Hepatocyte (in vitro differentiated cells): ENCODE results near the gene PSMD2. TPM values are rescaled to one million over a fixed set of nuclear protein-coding genes. Genes with fewer than 3 reads are reported as not detected.

Source experiments
- DNase-seq: peaks from one replicate; pipeline ENCODE4 v3.0.0-alpha.2; 2016; ENCODE audit warnings: low spot score
- H2AFZ ChIP-seq: fragments of 200-600 bp; sonication (generic); 2 replicates; pipeline ENCODE4 v1.6.0; 2016; ENCODE audit warnings: antibody characterized with exemption, mild to moderate bottlenecking
- H3K27ac ChIP-seq: fragments of 200-600 bp; sonication (generic); 2 replicates; pipeline ENCODE4 v1.5.1; 2016; ENCODE audit warnings: mild to moderate bottlenecking
- H3K27me3 ChIP-seq: fragments of 200-600 bp; sonication (generic); 2 replicates; pipeline ENCODE4 v1.6.1; 2016
- H3K36me3 ChIP-seq: fragments of 200-600 bp; sonication (generic); replicated peaks from 2 replicates; pipeline ENCODE4 v1.5.1; 2016; ENCODE audit warnings: low read depth; ENCODE audit not compliant: insufficient read depth
- H3K4me1 ChIP-seq: fragments of 200-600 bp; sonication (generic); 2 replicates; pipeline ENCODE4 v1.5.1; 2016; ENCODE audit warnings: mild to moderate bottlenecking, moderate library complexity; ENCODE audit not compliant: insufficient read depth
- H3K4me2 ChIP-seq: fragments of 200-600 bp; sonication (generic); 2 replicates; pipeline ENCODE4 v1.6.0; 2016
- H3K4me3 ChIP-seq: fragments of 200-600 bp; sonication (generic); 2 replicates; pipeline ENCODE4 v1.5.1; 2016; ENCODE audit warnings: mild to moderate bottlenecking
- H3K79me2 ChIP-seq: fragments of 200-600 bp; sonication (generic); 2 replicates; pipeline ENCODE4 v1.6.0; 2017; ENCODE audit warnings: mild to moderate bottlenecking
- H3K9me2 ChIP-seq: fragments of 200-600 bp; sonication (generic); replicated peaks from 2 replicates; pipeline ENCODE4 v1.6.0; 2017; ENCODE audit warnings: mild to moderate bottlenecking; ENCODE audit not compliant: insufficient read depth
- H3K9me3 ChIP-seq: fragments of 200-600 bp; sonication (generic); 2 replicates; pipeline ENCODE4 v1.5.1; 2016; ENCODE audit warnings: low read depth, mild to moderate bottlenecking
- H4K20me1 ChIP-seq: fragments of 200-600 bp; sonication (generic); 2 replicates; pipeline ENCODE4 v1.6.0; 2016; ENCODE audit warnings: mild to moderate bottlenecking; ENCODE audit not compliant: insufficient read depth, poor library complexity, severe bottlenecking
- EZH2 ChIP-seq: fragments of 200-600 bp; sonication (generic); IDR thresholded peaks from 2 replicates; pipeline ENCODE4 v1.6.1; 2016; ENCODE audit warnings: antibody characterized with exemption, mild to moderate bottlenecking, borderline replicate concordance
- EZH2phosphoT487 ChIP-seq: fragments of 200-600 bp; sonication (generic); IDR thresholded peaks from one replicate; pipeline ENCODE4 v1.6.1; 2018; ENCODE audit warnings: antibody characterized with exemption, mild to moderate bottlenecking, low read depth, moderate library complexity; ENCODE audit not compliant: unreplicated experiment, severe bottlenecking
- WGBS: methylation state at CpG from one replicate; pipeline ENCODE4 v1.1.6; 2016; ENCODE audit warnings: low lambda C conversion rate; ENCODE audit errors: missing lambda C conversion rate; 5-methylcytosine and 5-hydroxymethylcytosine counted together
- polyA plus RNA-seq: library from polyadenylated mRNA; unstranded; fragments of >200 nt; fragmentation: Nextera tagmentation; extraction: Ambion mirVana; gene quantifications from 2 replicates; pipeline ENCODE4 v1.2.1, GENCODE V29; 2016
- total RNA-seq: library from RNA; depleted of rRNA; stranded (reverse); fragments of >200 nt; gene quantifications from 2 replicates; pipeline ENCODE4 v1.2.3, GENCODE V29; 2014
- TF ChIP-seq, protein P1 (sequence below): fragments of 200-600 bp; sonication (generic); IDR thresholded peaks from 2 replicates; pipeline ENCODE4 v1.5.1; 2016; ENCODE audit warnings: antibody characterized with exemption, mild to moderate bottlenecking; ENCODE audit not compliant: poor library complexity

Gene PSMD2
- total and polyA plus RNA-seq, 2 experiments from 2014 or later: 232 to 241 TPM

DNA sequence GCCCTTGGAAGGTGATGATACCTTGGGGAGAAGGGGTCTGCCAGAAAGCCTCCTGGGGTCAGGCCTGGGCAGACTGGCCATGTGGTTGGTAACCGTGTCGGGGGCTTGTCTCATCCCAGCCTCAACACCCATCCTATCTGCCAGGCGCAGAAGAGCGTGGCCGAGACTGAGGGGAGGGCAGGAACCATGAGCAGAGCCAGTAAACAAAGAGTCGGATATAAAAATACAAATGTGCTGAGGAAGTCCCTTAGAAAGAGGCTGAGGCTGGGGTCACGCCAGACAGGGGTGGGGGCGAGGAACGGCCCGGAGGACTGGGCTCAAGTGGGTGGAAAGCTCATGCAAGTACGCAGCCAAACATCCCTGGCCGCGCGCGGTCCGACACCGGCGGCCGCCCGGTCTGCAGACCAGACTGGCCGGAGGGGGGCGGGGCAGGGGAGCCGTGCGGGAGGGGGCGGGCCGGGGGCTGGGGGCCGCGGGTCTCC lies 39.6 kb upstream of the PSMD2 start:
- Histone ChIP-seq H3K27ac (no peak overlapping the region), H3K9me2 (no peaks in the 10 kb centered on the region), H2AFZ (no peak overlapping the region), H3K9me3 (no peaks in the 10 kb centered on the region), H3K27me3 (peaks cover 49% of the 10 kb centered on the region), H3K4me3 (no peak overlapping the region), H3K4me2 (peak overlapping the region; percentile 97), H3K36me3 (no peaks in the 10 kb centered on the region), H3K79me2 (no peaks in the 10 kb centered on the region), H3K4me1 (peaks cover 19% of the 10 kb centered on the region), H4K20me1 (no peaks in the 10 kb centered on the region)
- no peak for DNase-seq
- TF ChIP-seq EZH2phosphoT487 (no peak), EZH2 (no peak)
- TF ChIP-seq, protein P1, sequence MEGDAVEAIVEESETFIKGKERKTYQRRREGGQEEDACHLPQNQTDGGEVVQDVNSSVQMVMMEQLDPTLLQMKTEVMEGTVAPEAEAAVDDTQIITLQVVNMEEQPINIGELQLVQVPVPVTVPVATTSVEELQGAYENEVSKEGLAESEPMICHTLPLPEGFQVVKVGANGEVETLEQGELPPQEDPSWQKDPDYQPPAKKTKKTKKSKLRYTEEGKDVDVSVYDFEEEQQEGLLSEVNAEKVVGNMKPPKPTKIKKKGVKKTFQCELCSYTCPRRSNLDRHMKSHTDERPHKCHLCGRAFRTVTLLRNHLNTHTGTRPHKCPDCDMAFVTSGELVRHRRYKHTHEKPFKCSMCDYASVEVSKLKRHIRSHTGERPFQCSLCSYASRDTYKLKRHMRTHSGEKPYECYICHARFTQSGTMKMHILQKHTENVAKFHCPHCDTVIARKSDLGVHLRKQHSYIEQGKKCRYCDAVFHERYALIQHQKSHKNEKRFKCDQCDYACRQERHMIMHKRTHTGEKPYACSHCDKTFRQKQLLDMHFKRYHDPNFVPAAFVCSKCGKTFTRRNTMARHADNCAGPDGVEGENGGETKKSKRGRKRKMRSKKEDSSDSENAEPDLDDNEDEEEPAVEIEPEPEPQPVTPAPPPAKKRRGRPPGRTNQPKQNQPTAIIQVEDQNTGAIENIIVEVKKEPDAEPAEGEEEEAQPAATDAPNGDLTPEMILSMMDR: no peak
- WGBS: 28% methylated on average over 17 of the region's 28 CpGs

DNA sequence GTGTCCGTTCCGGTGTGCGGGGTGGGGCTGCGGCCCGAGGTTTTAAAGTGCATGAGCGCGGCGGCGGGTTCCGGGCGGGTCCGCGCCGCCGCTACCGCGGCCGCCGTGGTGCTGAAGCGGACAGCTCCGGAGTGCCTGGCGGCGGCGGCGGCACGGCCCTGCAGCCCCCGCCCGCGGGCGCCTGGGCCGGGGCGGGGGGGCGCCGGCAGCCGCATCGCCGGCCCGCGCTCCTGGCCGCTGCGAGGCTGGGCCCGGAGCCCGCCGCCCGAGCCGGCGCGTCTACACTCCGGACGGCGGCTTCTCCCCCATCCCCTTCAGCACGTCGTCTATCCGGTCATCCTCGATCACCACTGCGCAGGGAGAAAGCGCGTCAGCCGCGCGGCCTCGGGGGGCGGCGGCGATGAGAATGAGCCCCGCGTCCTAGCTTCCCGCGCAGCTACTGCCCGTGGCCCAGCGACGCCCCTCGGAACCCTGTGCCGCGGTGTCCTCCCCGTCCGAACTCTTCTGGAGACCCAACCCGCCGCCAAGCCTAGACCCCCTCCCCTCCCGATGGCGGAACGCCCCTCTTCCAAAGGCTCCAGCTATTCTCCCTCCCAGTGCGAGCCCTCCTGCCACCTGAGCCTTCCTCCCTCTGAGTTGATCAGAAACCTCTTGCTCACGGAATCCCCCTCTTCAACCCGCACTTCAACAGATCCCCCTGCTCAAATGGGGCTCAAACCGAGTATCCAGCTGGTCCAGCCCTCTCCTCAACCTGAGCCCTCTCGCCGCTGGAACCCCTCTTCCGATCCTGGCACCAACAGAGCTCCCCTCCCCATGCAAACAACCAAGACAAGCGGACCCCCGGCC lies 38.9 kb upstream of the PSMD2 start:
- Histone ChIP-seq H3K27me3 (peaks cover 56% of the 10 kb centered on the region), H3K4me3 (no peak overlapping the region)

DNA sequence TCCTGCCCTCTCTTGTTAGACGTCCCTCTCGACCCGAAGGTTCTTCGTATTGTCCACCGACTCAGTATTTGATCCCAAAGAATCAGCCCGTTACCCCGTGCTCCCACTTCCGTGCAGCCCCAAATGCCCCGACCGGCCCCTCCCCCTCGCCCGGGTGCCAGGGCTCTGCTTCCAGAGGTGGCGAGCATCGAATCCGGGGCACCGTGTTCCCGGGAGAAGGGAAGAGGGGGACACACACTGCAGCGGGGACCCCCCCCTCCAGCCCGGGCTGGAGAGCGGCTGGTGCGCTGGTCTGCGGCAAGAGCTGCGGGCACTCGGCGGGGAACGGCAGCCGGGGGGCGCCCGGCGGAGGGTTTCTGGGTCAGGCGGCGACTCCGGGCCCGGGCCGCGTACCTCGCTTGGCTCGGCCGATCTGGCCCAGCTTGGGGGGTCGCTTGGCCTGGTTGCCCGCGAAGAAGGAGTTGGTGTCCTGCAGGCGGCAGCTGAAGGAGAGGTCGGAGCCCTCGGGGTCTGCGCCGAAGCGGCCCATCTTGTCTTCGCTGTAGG lies 38.2 kb upstream of the PSMD2 start:
- Histone ChIP-seq H3K36me3 (no peaks in the 10 kb centered on the region), H3K9me2 (no peaks in the 10 kb centered on the region), H3K27me3 (peaks cover 58% of the 10 kb centered on the region), H3K4me2 (peak overlapping the region; percentile 97), H2AFZ (no peak overlapping the region), H3K27ac (no peak overlapping the region), H3K79me2 (no peaks in the 10 kb centered on the region), H3K9me3 (no peaks in the 10 kb centered on the region), H3K4me1 (peaks cover 19% of the 10 kb centered on the region), H3K4me3 (peak overlapping the region; percentile 20), H4K20me1 (no peaks in the 10 kb centered on the region)
- peak; percentile 58 for TF ChIP-seq EZH2phosphoT487
- TF ChIP-seq, protein P1: no peak
- peak; percentile 95 for TF ChIP-seq EZH2
- 1% methylated on average over 41 of the region's 49 CpGs for WGBS
- DNase-seq: no peak

More for the DNA sequence above, 38.9 kb upstream of the PSMD2 start:
- no peaks in the 10 kb centered on the region for H3K36me3 ChIP-seq
- TF ChIP-seq, protein P1: no peak
- TF ChIP-seq EZH2phosphoT487: no peak
- no peak for TF ChIP-seq EZH2
- no peaks in the 10 kb centered on the region for H4K20me1 ChIP-seq
- WGBS: 9% methylated on average over 8 of the region's 91 CpGs
- no peak overlapping the region for H3K27ac ChIP-seq
- peaks cover 19% of the 10 kb centered on the region for H3K4me1 ChIP-seq
- H3K9me2 ChIP-seq: no peaks in the 10 kb centered on the region
- H2AFZ ChIP-seq: no peak overlapping the region
- no peaks in the 10 kb centered on the region for H3K79me2 ChIP-seq
- peak overlapping the region; percentile 97 for H3K4me2 ChIP-seq
- no peaks in the 10 kb centered on the region for H3K9me3 ChIP-seq
- DNase-seq: peak; percentile 80
